SK-N-MC (cell line): ENCODE results near the gene PREX1.

Experiments used
- EZH2 ChIP-seq: fragments of 200-600 bp; sonication (generic); IDR thresholded peaks from one replicate; pipeline ENCODE4 v1.6.1; 2017; ENCODE audit warnings: antibody characterized with exemption
- POLR2AphosphoS5 ChIP-seq: IDR thresholded peaks from 2 replicates; pipeline ENCODE4 v1.6.1; 2012; ENCODE audit warnings: mild to moderate bottlenecking, low read depth, low read length, borderline replicate concordance

GRCh38 chr20:48695255-48695654, 132.5 kb downstream of the PREX1 start:
- no peak for TF ChIP-seq POLR2AphosphoS5
- no peak for TF ChIP-seq EZH2
